IMR-90 (cell line): Measurements from ENCODE around the gene DDX27. TPM values are rescaled to one million over a fixed set of nuclear protein-coding genes. Genes with fewer than 3 reads are reported as not detected.
A peak's percentile ranks its signal among the peaks of the same experiment; 100 is the strongest.

Experiments used
- ATAC-seq: fragments of 200-7000 bp; cut with Tn5 transposase; 2 replicates; pipeline ENCODE4 v1.9.1; 2020; ENCODE audit warnings: low read depth, mild to moderate bottlenecking, moderate library complexity
- Bru-seq: library from RNA; stranded (reverse); fragments of 400-500 nt; gene quantifications from one replicate; lab custom pipeline; 2021; lab: Mats Ljungman, UMichigan
- BruChase-seq, 2 experiments: library from RNA; stranded (reverse); fragments of 400-500 nt; gene quantifications; one replicate each; lab custom pipeline; 2021; lab: Mats Ljungman, UMichigan
- BruUV-seq: library from RNA; stranded (reverse); fragments of 400-500 nt; replicated peaks from 2 replicates; lab custom pipeline; 2021; lab: Mats Ljungman, UMichigan
- CTCF ChIA-PET: fragments of 300-600 bp; formaldehyde crosslinking; extraction: SDS; loops from one replicate; lab custom pipeline; 2021; ENCODE audit warnings: antibody characterized with exemption; lab: Yijun Ruan, JAX
- POLR2A ChIA-PET: fragments of 300-600 bp; sonication (Branson Sonifier 250); formaldehyde crosslinking; loops from one replicate; lab custom pipeline; 2022; ENCODE audit warnings: antibody characterized with exemption; ENCODE audit not compliant: unreplicated experiment; lab: Charles Lee
- DNase-seq: peaks from one replicate; pipeline ENCODE4 v3.0.0; 2013
- H2AFZ ChIP-seq: replicated peaks from 2 replicates; pipeline ENCODE3; 2013; ENCODE audit warnings: low read length, mild to moderate bottlenecking; ENCODE audit not compliant: poor library complexity
- H2AK5ac ChIP-seq: 2 replicates; pipeline ENCODE4 v1.6.1; 2013; ENCODE audit warnings: low read depth, low read length, inconsistent platforms
- H2AK9ac ChIP-seq: replicated peaks from 2 replicates; pipeline ENCODE3; 2013; ENCODE audit warnings: mild to moderate bottlenecking, low read depth, low read length, moderate library complexity; ENCODE audit not compliant: poor library complexity
- H2BK120ac ChIP-seq: 2 replicates; pipeline ENCODE4 v1.6.1; 2013; ENCODE audit warnings: low read depth, low read length, inconsistent platforms
- H2BK15ac ChIP-seq: 3 replicates; pipeline ENCODE4 v1.6.1; 2013; ENCODE audit warnings: low read depth, low read length, inconsistent platforms
- H2BK20ac ChIP-seq: 2 replicates; pipeline ENCODE4 v1.6.1; 2013; ENCODE audit warnings: low read depth, mild to moderate bottlenecking, inconsistent platforms, low read length, moderate library complexity
- H2BK5ac ChIP-seq: 2 replicates; pipeline ENCODE4 v1.6.1; 2013; ENCODE audit warnings: mild to moderate bottlenecking, low read depth, low read length, inconsistent platforms; ENCODE audit not compliant: poor library complexity, severe bottlenecking
- H3K14ac ChIP-seq: replicated peaks from 2 replicates; pipeline ENCODE4 v1.6.1; 2013; ENCODE audit warnings: low read depth, low read length, inconsistent platforms
- H3K18ac ChIP-seq: 2 replicates; pipeline ENCODE4 v1.6.1; 2013; ENCODE audit warnings: low read depth, low read length, control low read depth
- H3K23ac ChIP-seq: 2 replicates; pipeline ENCODE4 v1.6.1; 2013; ENCODE audit warnings: low read depth, low read length, inconsistent platforms
- H3K27ac ChIP-seq: 2 replicates; pipeline ENCODE4 v1.5.1; 2013; ENCODE audit warnings: mild to moderate bottlenecking, control low read depth, low read length; ENCODE audit not compliant: insufficient read depth
- H3K27me3 ChIP-seq: 2 replicates; pipeline ENCODE4 v1.6.1; 2013; ENCODE audit warnings: low read length; ENCODE audit not compliant: control insufficient read depth, insufficient read depth
- H3K36me3 ChIP-seq: 2 replicates; pipeline ENCODE4 v1.6.1; 2013; ENCODE audit warnings: low read length, mixed read lengths; ENCODE audit not compliant: control insufficient read depth, insufficient read depth
- H3K4ac ChIP-seq: 2 replicates; pipeline ENCODE4 v1.6.1; 2013; ENCODE audit warnings: low read depth, low read length, inconsistent platforms
- H3K4me1 ChIP-seq: 2 replicates; pipeline ENCODE4 v1.6.1; 2013; ENCODE audit warnings: low read length, mixed read lengths; ENCODE audit not compliant: control insufficient read depth, insufficient read depth
- H3K4me2 ChIP-seq: 2 replicates; pipeline ENCODE4 v1.6.1; 2013; ENCODE audit warnings: low read depth, mild to moderate bottlenecking, control low read depth, low read length, moderate library complexity
- H3K4me3 ChIP-seq: 2 replicates; pipeline ENCODE4 v1.5.1; 2013; ENCODE audit warnings: low read depth, mild to moderate bottlenecking, control low read depth, low read length, moderate library complexity; ENCODE audit not compliant: insufficient read depth
- H3K56ac ChIP-seq: 2 replicates; pipeline ENCODE4 v1.6.1; 2013; ENCODE audit warnings: low read length, inconsistent platforms; ENCODE audit not compliant: insufficient read depth; ENCODE audit errors: extremely low read depth
- H3K79me1 ChIP-seq, 2 experiments: 2 replicates each; pipeline ENCODE4 v1.6.1; 2013; ENCODE audit warnings: low read length in 2 of 2, inconsistent platforms in 1 of 2, low read depth in 1 of 2
- H3K9ac ChIP-seq: 2 replicates; pipeline ENCODE4 v1.6.1; 2013; ENCODE audit warnings: low read depth, low read length, control low read depth
- H3K9me1 ChIP-seq: 2 replicates; pipeline ENCODE4 v1.6.1; 2013; ENCODE audit warnings: low read length, inconsistent platforms; ENCODE audit not compliant: insufficient read depth
- H3K9me3 ChIP-seq: 2 replicates; pipeline ENCODE4 v1.6.1; 2013; ENCODE audit warnings: low read length; ENCODE audit not compliant: control insufficient read depth, insufficient read depth
- H4K20me1 ChIP-seq: 2 replicates; pipeline ENCODE4 v1.6.1; 2013; ENCODE audit warnings: low read length, inconsistent platforms; ENCODE audit not compliant: insufficient read depth
- H4K5ac ChIP-seq: 2 replicates; pipeline ENCODE4 v1.6.1; 2013; ENCODE audit warnings: mild to moderate bottlenecking, low read depth, low read length, control low read depth
- H4K8ac ChIP-seq, 2 experiments: 2 replicates each; pipeline ENCODE4 v1.6.1; 2013; ENCODE audit warnings: low read depth in 2 of 2, low read length in 2 of 2, control low read depth in 1 of 2, inconsistent platforms in 1 of 2
- H4K91ac ChIP-seq: 2 replicates; pipeline ENCODE4 v1.6.1; 2013; ENCODE audit warnings: low read depth, low read length, inconsistent platforms; ENCODE audit not compliant: insufficient read depth
- BHLHE40 ChIP-seq: fragments of 150-350 bp; IDR thresholded peaks from 2 replicates; pipeline ENCODE4 v1.6.1; 2016; ENCODE audit warnings: mild to moderate bottlenecking, low read depth, low read length
- CEBPB ChIP-seq: IDR thresholded peaks from 2 replicates; pipeline ENCODE4 v1.6.1; 2012; ENCODE audit warnings: low read depth, low read length, improper control_type of control experiment
- FOS ChIP-seq: fragments of 150-350 bp; IDR thresholded peaks from 2 replicates; pipeline ENCODE4 v1.6.1; 2016; ENCODE audit warnings: low read depth, low read length
- MAFK ChIP-seq: IDR thresholded peaks from 2 replicates; pipeline ENCODE4 v1.6.1; 2012; ENCODE audit warnings: low read depth, low read length, improper control_type of control experiment
- MAZ ChIP-seq: IDR thresholded peaks from 2 replicates; pipeline ENCODE4 v1.6.1; 2012; ENCODE audit warnings: low read depth, mild to moderate bottlenecking, low read length, improper control_type of control experiment, moderate library complexity, borderline replicate concordance
- MXI1 ChIP-seq: IDR thresholded peaks from 2 replicates; pipeline ENCODE4 v1.6.1; 2012; ENCODE audit warnings: low read depth, mild to moderate bottlenecking, low read length, moderate library complexity, borderline replicate concordance
- NFE2L2 ChIP-seq: fragments of 150-350 bp; IDR thresholded peaks from 2 replicates; pipeline ENCODE4 v1.6.1; 2016; ENCODE audit warnings: low read depth, mild to moderate bottlenecking, low read length
- POLR2A ChIP-seq: IDR thresholded peaks from 2 replicates; pipeline ENCODE4 v1.6.1; 2012; ENCODE audit warnings: mild to moderate bottlenecking, low read depth, low read length
- RFX5 ChIP-seq: IDR thresholded peaks from 2 replicates; pipeline ENCODE4 v1.8.0; 2012; ENCODE audit warnings: low read depth, mild to moderate bottlenecking, low read length, moderate library complexity
- WGBS, 2 experiments: methylation state at CpG; one replicate each; pipeline versions ENCODE4 v1.1.5 to v1.1.7; 2013; ENCODE audit warnings: missing lambda C conversion rate in 2 of 2; ENCODE audit not compliant: insufficient read length in 1 of 2; ENCODE audit errors: extremely low coverage in 2 of 2; 5-methylcytosine and 5-hydroxymethylcytosine counted together
- dilution Hi-C: fragments of 300-500 bp; cut with HindIII; formaldehyde crosslinking; loops from one replicate; pipeline ENCODE4 v1.14.3; 2018; ENCODE audit warnings: low sequenced_read_pairs; ENCODE audit not compliant: unreplicated experiment
- in situ Hi-C: fragments of 300-500 bp; cut with MboI; formaldehyde crosslinking; loops from 3 replicates; pipeline ENCODE4 v1.14.3; 2019; ENCODE audit warnings: low sequenced_read_pairs, inconsistent platforms, mixed read lengths
- intact Hi-C: fragments of 100-400 bp; cut with micrococcal nuclease; formaldehyde crosslinking; loops from 2 replicates; pipeline ENCODE4 v1.10.0; 2022
- long read RNA-seq: library from polyadenylated mRNA; unstranded; transcript quantifications from one replicate; pipeline ENCODE4 v2.0.0, GENCODE V29; 2021; ENCODE audit not compliant: unreplicated experiment
- polyA plus RNA-seq, 3 experiments: library from polyadenylated mRNA; depleted of rRNA; stranded (reverse); fragments of >200 nt; gene quantifications; 2 replicates each; pipeline ENCODE4 v1.2.3, GENCODE V29; 2012; ENCODE audit warnings: low replicate concordance in 1 of 3
- total RNA-seq: library from RNA; depleted of rRNA; stranded (reverse); fragments of >200 nt; gene quantifications from 2 replicates; pipeline ENCODE4 v1.2.3, GENCODE V29; 2012; rRNA removed

The DDX27 gene, protein sequence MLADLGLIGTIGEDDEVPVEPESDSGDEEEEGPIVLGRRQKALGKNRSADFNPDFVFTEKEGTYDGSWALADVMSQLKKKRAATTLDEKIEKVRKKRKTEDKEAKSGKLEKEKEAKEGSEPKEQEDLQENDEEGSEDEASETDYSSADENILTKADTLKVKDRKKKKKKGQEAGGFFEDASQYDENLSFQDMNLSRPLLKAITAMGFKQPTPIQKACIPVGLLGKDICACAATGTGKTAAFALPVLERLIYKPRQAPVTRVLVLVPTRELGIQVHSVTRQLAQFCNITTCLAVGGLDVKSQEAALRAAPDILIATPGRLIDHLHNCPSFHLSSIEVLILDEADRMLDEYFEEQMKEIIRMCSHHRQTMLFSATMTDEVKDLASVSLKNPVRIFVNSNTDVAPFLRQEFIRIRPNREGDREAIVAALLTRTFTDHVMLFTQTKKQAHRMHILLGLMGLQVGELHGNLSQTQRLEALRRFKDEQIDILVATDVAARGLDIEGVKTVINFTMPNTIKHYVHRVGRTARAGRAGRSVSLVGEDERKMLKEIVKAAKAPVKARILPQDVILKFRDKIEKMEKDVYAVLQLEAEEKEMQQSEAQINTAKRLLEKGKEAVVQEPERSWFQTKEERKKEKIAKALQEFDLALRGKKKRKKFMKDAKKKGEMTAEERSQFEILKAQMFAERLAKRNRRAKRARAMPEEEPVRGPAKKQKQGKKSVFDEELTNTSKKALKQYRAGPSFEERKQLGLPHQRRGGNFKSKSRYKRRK
- total RNA-seq = 28.3 and 33.2 TPM in 2 replicates
- 36.7 and 44.5 TPM in 2 replicates for polyA plus RNA-seq (2012; rRNA removed)
- polyA plus RNA-seq (2012; cell fraction: cytosol; rRNA removed) = 30.9 and 31.3 TPM in 2 replicates
- polyA plus RNA-seq (2012; cell fraction: nucleus; rRNA removed; ENCODE audit: low replicate concordance) = 35.8 and 39.4 TPM in 2 replicates
- percentile 72 among the genes with signal in this experiment for Bru-seq, nascent RNA
- BruChase-seq, experiment 1, labeled RNA remaining after a 6-hour chase = percentile 76 among the genes with signal in this experiment
- BruChase-seq, experiment 2, labeled RNA remaining after a 2-hour chase = percentile 72 among the genes with signal in this experiment
- long read RNA-seq, transcript DDX27-207 (21 exons, 2,693 nt) = major isoform, 51 of 96 reads
- long read RNA-seq, partial matches to known transcripts = 37 of 96 reads
- long read RNA-seq, other reads (novel, unspliced or antisense) = 8 of 96 reads

GRCh38 chr20:49219091-49219923 is at the start of gene DDX27:
DDX27 (plus strand) TSS chr20:49219416; CDS start chr20:49219449, 33 bp downstream.
- no peaks in the 10 kb centered on the region for H4K20me1 ChIP-seq
- H2BK120ac ChIP-seq = peak within 1 kb of the TSS; percentile 71
- H3K4ac ChIP-seq = peak within 1 kb of the TSS; percentile 93
- peaks cover 8 to 28% of the 10 kb centered on the region in 2 experiments; a peak in 3 of 4 replicates for H3K79me1 ChIP-seq
- H4K5ac ChIP-seq = peak within 1 kb of the TSS; percentile 88
- H3K9me1 ChIP-seq = no peaks in the 10 kb centered on the region
- H3K14ac ChIP-seq = peak within 1 kb of the TSS; percentile 97
- no peaks in the 10 kb centered on the region for H3K9me3 ChIP-seq
- TSS peak; percentile 61 for BruUV-seq
- no peaks in the 10 kb centered on the region for H3K27me3 ChIP-seq
- ChIA-PET CTCF (interaction anchor here (0.5 to 1.1 kb wide), 2 partner anchors 22 to 87 kb away, joined by 3 to 4 read pairs; no protein-coding TSS in a partner anchor), POLR2A (no interaction called here)
- H3K4me3 ChIP-seq = peak within 1 kb of the TSS; percentile 76
- dilution Hi-C loops = no loop called here
- peak within 1 kb of the TSS; percentile 84 for H3K56ac ChIP-seq
- ATAC-seq (peak; percentile 90), DNase-seq (peak; percentile 99)
- peak within 1 kb of the TSS; percentile 85 for H3K27ac ChIP-seq
- peak within 1 kb of the TSS; percentile 72 to 98 for H4K8ac ChIP-seq
- in situ Hi-C loops = loop anchor here (5.0 kb wide), 1 partner anchor 87 kb away; no protein-coding TSS in a partner anchor
- H2AK9ac ChIP-seq = peak within 1 kb of the TSS; percentile 95
- H3K4me1 ChIP-seq = peaks cover 4% of the 10 kb centered on the region; the same call in 1 of the 2 replicates
- intact Hi-C loops = loop anchor here (5.0 kb wide), 1 partner anchor 577 kb away; no protein-coding TSS in a partner anchor
- TF ChIP-seq BHLHE40 (0 out of 2 replicates have a peak, but pooled peaks have one; percentile 14), MAZ (peak; percentile 74; the same call in 1 of the 2 replicates), RFX5 (no peak), NFE2L2 (no peak), POLR2A (peak; percentile 86), FOS (peak; percentile 30; the same call in 1 of the 2 replicates), CEBPB (peak; percentile 99), MXI1 (peak; percentile 93; the same call in 1 of the 2 replicates), MAFK (peak; percentile 45)
- peak within 1 kb of the TSS; percentile 97 for H2AFZ ChIP-seq
- H2BK5ac ChIP-seq = peak within 1 kb of the TSS; percentile 85
- H2BK15ac ChIP-seq = peak within 1 kb of the TSS; percentile 1; the same call in 1 of the 3 replicates
- H2BK20ac ChIP-seq = no peak within 1 kb of the TSS
- 1% methylated on average over 16 of the region's 46 CpGs; no CpG with 5 or more reads in 1 of the 2 experiments for WGBS, 2 experiments
- H4K91ac ChIP-seq = peak within 1 kb of the TSS; percentile 82
- H2AK5ac ChIP-seq = peak within 1 kb of the TSS; percentile 94
- peak within 1 kb of the TSS; percentile 90 for H3K23ac ChIP-seq
- H3K36me3 ChIP-seq = peaks cover 19% of the 10 kb centered on the region
- H3K4me2 ChIP-seq = peak within 1 kb of the TSS; percentile 91
- H3K9ac ChIP-seq = peak within 1 kb of the TSS; percentile 91
- peak within 1 kb of the TSS; percentile 72 for H3K18ac ChIP-seq
